Trophoblast cell (in vitro differentiated cells and primary cell): ENCODE data around the gene SPG21.
"Not testable (repeated sequence)": the region's sequence is repeated elsewhere in the genome, so short reads cannot be mapped to it uniquely, and the experiment has no call there.

ENCODE experiments used
- DNase-seq, 2 donors: peaks; one replicate each; pipeline ENCODE4 v3.0.0-alpha.2; 2016
- H2AFZ ChIP-seq: 2 replicates; pipeline ENCODE4 v1.6.1; 2013; ENCODE audit warnings: low read length, moderate library complexity, mild to moderate bottlenecking; ENCODE audit not compliant: insufficient read depth, poor library complexity
- H2AK5ac ChIP-seq: 2 replicates; pipeline ENCODE4 v1.6.1; 2013; ENCODE audit warnings: mild to moderate bottlenecking, low read length
- H2BK120ac ChIP-seq: 2 replicates; pipeline ENCODE4 v1.6.1; 2013; ENCODE audit warnings: low read length, mild to moderate bottlenecking, moderate library complexity; ENCODE audit not compliant: insufficient read depth, poor library complexity
- H2BK12ac ChIP-seq: 2 replicates; pipeline ENCODE4 v1.6.1; 2013; ENCODE audit warnings: mild to moderate bottlenecking, low read length, moderate library complexity
- H2BK5ac ChIP-seq: 2 replicates; pipeline ENCODE4 v1.6.1; 2013; ENCODE audit warnings: low read length, low read depth, moderate library complexity, mild to moderate bottlenecking; ENCODE audit not compliant: poor library complexity
- H3K14ac ChIP-seq: 2 replicates; pipeline ENCODE4 v1.6.1; 2013; ENCODE audit warnings: mild to moderate bottlenecking, low read length
- H3K18ac ChIP-seq: 2 replicates; pipeline ENCODE4 v1.6.1; 2013; ENCODE audit warnings: mild to moderate bottlenecking, low read length
- H3K23ac ChIP-seq: 2 replicates; pipeline ENCODE4 v1.6.1; 2013; ENCODE audit warnings: low read length
- H3K27ac ChIP-seq: 2 replicates; pipeline ENCODE4 v1.5.1; 2013; ENCODE audit warnings: low read depth, mild to moderate bottlenecking, inconsistent platforms, low read length, moderate library complexity
- H3K27me3 ChIP-seq: 2 replicates; pipeline ENCODE4 v1.6.1; 2013; ENCODE audit warnings: inconsistent platforms, mild to moderate bottlenecking, low read length, moderate library complexity; ENCODE audit not compliant: insufficient read depth
- H3K36me3 ChIP-seq, 2 experiments: 1 replicate in 1 of 2; 2 replicates in 1 of 2; pipeline ENCODE4 v1.6.1; 2013; ENCODE audit warnings: low read length in 2 of 2, mild to moderate bottlenecking in 2 of 2, moderate library complexity in 1 of 2; ENCODE audit not compliant: insufficient read depth in 2 of 2, control insufficient read depth in 1 of 2
- H3K4ac ChIP-seq: 2 replicates; pipeline ENCODE4 v1.6.1; 2013; ENCODE audit warnings: low read depth, mild to moderate bottlenecking, low read length, moderate library complexity
- H3K4me1 ChIP-seq, 2 experiments: 1 replicate in 1 of 2; 2 replicates in 1 of 2; pipeline ENCODE4 v1.6.1; 2013; ENCODE audit warnings: low read length in 2 of 2, mild to moderate bottlenecking in 2 of 2, moderate library complexity in 1 of 2; ENCODE audit not compliant: insufficient read depth in 2 of 2, control insufficient read depth in 1 of 2
- H3K4me2 ChIP-seq: 2 replicates; pipeline ENCODE4 v1.6.1; 2013; ENCODE audit warnings: inconsistent platforms, mild to moderate bottlenecking, low read length, moderate library complexity
- H3K4me3 ChIP-seq: 2 replicates; pipeline ENCODE4 v1.5.1; 2013; ENCODE audit warnings: mild to moderate bottlenecking, low read depth, low read length, inconsistent platforms
- H3K79me1 ChIP-seq: one replicate; pipeline ENCODE4 v1.6.1; 2013; ENCODE audit warnings: low read length
- H3K79me2 ChIP-seq: 2 replicates; pipeline ENCODE4 v1.6.1; 2013; ENCODE audit warnings: low read length, mild to moderate bottlenecking; ENCODE audit not compliant: control insufficient read depth, insufficient read depth, poor library complexity
- H3K9ac ChIP-seq: 2 replicates; pipeline ENCODE4 v1.6.1; 2013; ENCODE audit warnings: mild to moderate bottlenecking, low read length
- H3K9me3 ChIP-seq: 2 replicates; pipeline ENCODE4 v1.6.1; 2013; ENCODE audit warnings: low read depth, mild to moderate bottlenecking, control low read depth, inconsistent platforms, low read length; ENCODE audit not compliant: insufficient read depth
- H4K12ac ChIP-seq: 2 replicates; pipeline ENCODE4 v1.6.1; 2013; ENCODE audit warnings: low read depth, mild to moderate bottlenecking, low read length, moderate library complexity
- H4K8ac ChIP-seq: 2 replicates; pipeline ENCODE4 v1.6.1; 2013; ENCODE audit warnings: low read depth, mild to moderate bottlenecking, low read length, moderate library complexity
- H4K91ac ChIP-seq: one replicate; pipeline ENCODE4 v1.6.1; 2013; ENCODE audit warnings: low read depth, mild to moderate bottlenecking, low read length, moderate library complexity
- WGBS: extraction: QIAGEN DNeasy Blood & Tissue Kit; methylation state at CpG from one replicate; pipeline ENCODE4 v1.1.7; 2013; ENCODE audit warnings: missing lambda C conversion rate; ENCODE audit not compliant: insufficient read length, insufficient coverage; ENCODE audit errors: extremely low coverage; 5-methylcytosine and 5-hydroxymethylcytosine counted together

The SPG21 gene

GRCh38 chr15:65021488-65021887 is 31.8 kb upstream of the SPG21 start:
- H2AK5ac ChIP-seq: no peak overlapping the region
- no peak overlapping the region for H3K23ac ChIP-seq
- no peak overlapping the region for H3K4me2 ChIP-seq
- H3K4ac ChIP-seq: no peak overlapping the region
- H4K8ac ChIP-seq: no peak overlapping the region
- H3K14ac ChIP-seq: no peak overlapping the region
- H3K79me2 ChIP-seq: no peaks in the 10 kb centered on the region
- no peak overlapping the region for H3K4me3 ChIP-seq
- H4K12ac ChIP-seq: no peak overlapping the region
- no peak overlapping the region for H3K27ac ChIP-seq
- H2BK120ac ChIP-seq: no peak overlapping the region
- peaks cover 0 to 2% of the 10 kb centered on the region in 2 experiments for H3K36me3 ChIP-seq
- H4K91ac ChIP-seq: no peak overlapping the region
- no peaks in the 10 kb centered on the region for H3K9me3 ChIP-seq
- H3K4me1 ChIP-seq: no peaks in the 10 kb centered on the region
- H3K79me1 ChIP-seq: no peaks in the 10 kb centered on the region
- H3K27me3 ChIP-seq: no peaks in the 10 kb centered on the region
- no peak overlapping the region for H2BK5ac ChIP-seq
- no peak overlapping the region for H2BK12ac ChIP-seq
- H3K9ac ChIP-seq: no peak overlapping the region
- H3K18ac ChIP-seq: no peak overlapping the region
- H2AFZ ChIP-seq: no peak overlapping the region
- DNase-seq: no peak

- Histone ChIP-seq H3K36me3 (peaks cover 3% of the 10 kb centered on the region in 2 experiments), H3K4me1 (no peaks in the 10 kb centered on the region), H2BK120ac (no peak overlapping the region), H3K79me1 (no peaks in the 10 kb centered on the region), H2BK12ac (no peak overlapping the region), H4K91ac (no peak overlapping the region), H3K4me3 (no peak overlapping the region), H4K12ac (no peak overlapping the region), H3K27me3 (no peaks in the 10 kb centered on the region), H2AK5ac (no peak overlapping the region), H4K8ac (no peak overlapping the region), H2BK5ac (no peak overlapping the region), H3K4me2 (no peak overlapping the region), H2AFZ (no peak overlapping the region), H3K9me3 (no peaks in the 10 kb centered on the region), H3K23ac (no peak overlapping the region), H3K79me2 (no peaks in the 10 kb centered on the region), H3K9ac (no peak overlapping the region), H3K14ac (no peak overlapping the region), H3K18ac (no peak overlapping the region), H3K4ac (no peak overlapping the region), H3K27ac (no peak overlapping the region)
- peak; percentile 15 to 32 for DNase-seq
- WGBS: no CpG with 5 or more reads among the region's 1 CpG
These were observed 30.7 kb upstream of the SPG21 start for GRCh38 chr15:65020419-65020818.

- H3K18ac ChIP-seq, H2BK5ac ChIP-seq, H3K4ac ChIP-seq, H3K79me2 ChIP-seq, H3K9ac ChIP-seq, H4K91ac ChIP-seq, H3K4me2 ChIP-seq, H3K23ac ChIP-seq, H3K4me3 ChIP-seq, H3K4me1 ChIP-seq, H3K9me3 ChIP-seq, H2BK12ac ChIP-seq, H2BK120ac ChIP-seq, H2AK5ac ChIP-seq, H4K12ac ChIP-seq, H3K79me1 ChIP-seq, H3K27me3 ChIP-seq, H3K14ac ChIP-seq, H3K27ac ChIP-seq, H2AFZ ChIP-seq, DNase-seq, H4K8ac ChIP-seq: not testable (repeated sequence)
- peaks cover 9 to 11% of the 10 kb centered on the region in 2 experiments for H3K36me3 ChIP-seq
- no CpG with 5 or more reads among the region's 4 CpGs for WGBS
These were observed 21.5 kb upstream of the SPG21 start for GRCh38 chr15:65011198-65011597.

- H3K9me3 ChIP-seq: no peaks in the 10 kb centered on the region
- no peak for DNase-seq
- H3K79me1 ChIP-seq: no peaks in the 10 kb centered on the region
- no peak overlapping the region for H2AK5ac ChIP-seq
- no peak overlapping the region for H4K91ac ChIP-seq
- H3K9ac ChIP-seq: no peak overlapping the region
- no peak overlapping the region for H2AFZ ChIP-seq
- H2BK120ac ChIP-seq: no peak overlapping the region
- H3K36me3 ChIP-seq: peaks cover 6 to 10% of the 10 kb centered on the region in 2 experiments
- H2BK12ac ChIP-seq: no peak overlapping the region
- peaks cover 0 to 1% of the 10 kb centered on the region in 2 experiments for H3K4me1 ChIP-seq
- H3K4me2 ChIP-seq: no peak overlapping the region
- H3K4me3 ChIP-seq: no peak overlapping the region
- no peak overlapping the region for H4K12ac ChIP-seq
- H3K14ac ChIP-seq: no peak overlapping the region
- no peak overlapping the region for H4K8ac ChIP-seq
- no peak overlapping the region for H3K27ac ChIP-seq
- no peaks in the 10 kb centered on the region for H3K79me2 ChIP-seq
- no peak overlapping the region for H3K23ac ChIP-seq
- WGBS: no CpG with 5 or more reads among the region's 2 CpGs
- no peak overlapping the region for H2BK5ac ChIP-seq
- no peak overlapping the region for H3K18ac ChIP-seq
- no peak overlapping the region for H3K4ac ChIP-seq
- no peaks in the 10 kb centered on the region for H3K27me3 ChIP-seq
These were observed 19.3 kb upstream of the SPG21 start for GRCh38 chr15:65008983-65009382.
